Colonic mucosa (tissue), 4 donors: ENCODE results near the gene ATP8B4. TPM values are rescaled to one million over a fixed set of nuclear protein-coding genes. Genes with fewer than 3 reads are reported as not detected.

Experiments
- DNase-seq: peaks from one replicate; pipeline ENCODE4 v3.0.0-alpha.2; 2020
- H3K27ac ChIP-seq: fragments of 200-600 bp; one replicate; pipeline ENCODE4 v1.8.0; 2021
- H3K27me3 ChIP-seq: fragments of 200-600 bp; one replicate; pipeline ENCODE4 v1.8.0; 2021
- H3K36me3 ChIP-seq: fragments of 200-600 bp; one replicate; pipeline ENCODE4 v1.8.0; 2021
- H3K4me1 ChIP-seq: fragments of 200-600 bp; one replicate; pipeline ENCODE4 v1.8.0; 2021; ENCODE audit warnings: mild to moderate bottlenecking
- H3K4me3 ChIP-seq: fragments of 200-600 bp; one replicate; pipeline ENCODE4 v1.8.0; 2021
- H3K9ac ChIP-seq, 2 donors: one replicate each; pipeline ENCODE4 v1.7.0; 2013; ENCODE audit warnings: control low read depth in 2 of 2, low read depth in 2 of 2, low read length in 2 of 2
- H3K9me3 ChIP-seq: fragments of 200-600 bp; one replicate; pipeline ENCODE4 v1.8.0; 2021
- CTCF ChIP-seq: fragments of 200-600 bp; IDR thresholded peaks from one replicate; pipeline ENCODE4 v1.8.0; 2022; ENCODE audit warnings: antibody characterized with exemption, mild to moderate bottlenecking
- intact Hi-C: fragments of 100-400 bp; cut with DNase I; formaldehyde crosslinking; loops from one replicate; pipeline ENCODE4 v1.14.1; 2022
- total RNA-seq, 2 donors: library from RNA; stranded (reverse); fragmentation: NEBNext Ultra II Directional in 1 of 2; extraction: Animal tissue kit (Norgen Biotek cat#: 25700) in 1 of 2; gene quantifications; one replicate each; pipeline ENCODE4 v1.2.1, GENCODE V29; 2021
- donor health status: healthy.
- donor health status: DM: no; HTN: no; CAD: no.
- donor health status: DM: no; HTN: no; CAD: no.

The ATP8B4 gene
- total RNA-seq, 2 donors from 2014 or later, result 2.7 to 3.0 TPM

GRCh38 chr15:49844390-49844789, 274.6 kb downstream of the ATP8B4 start:
- Histone ChIP-seq H3K4me1 (peaks cover 11% of the 10 kb centered on the region), H3K4me3 (no peak overlapping the region), H3K27me3 (no peaks in the 10 kb centered on the region), H3K36me3 (no peaks in the 10 kb centered on the region), H3K9ac (no peak overlapping the region), H3K27ac (no peak overlapping the region), H3K9me3 (no peaks in the 10 kb centered on the region)
- no peak for TF ChIP-seq CTCF
- DNase-seq, result peak; percentile 75
- intact Hi-C loops, result no loop called here

- no peak overlapping the region for H3K27ac ChIP-seq
- DNase-seq, result peak; percentile 33
- no peaks in the 10 kb centered on the region for H3K27me3 ChIP-seq
- H3K9ac ChIP-seq, result no peak overlapping the region
- no peaks in the 10 kb centered on the region for H3K9me3 ChIP-seq
- peaks cover 11% of the 10 kb centered on the region for H3K4me1 ChIP-seq
- no peak overlapping the region for H3K4me3 ChIP-seq
- intact Hi-C loops, result no loop called here
- no peak for TF ChIP-seq CTCF
- no peaks in the 10 kb centered on the region for H3K36me3 ChIP-seq
Measured at GRCh38 chr15:49843725-49844124, 275.3 kb downstream of the ATP8B4 start.

GRCh38 chr15:49842031-49842730, 276.9 kb downstream of the ATP8B4 start:
- no peak overlapping the region for H3K27ac ChIP-seq
- TF ChIP-seq CTCF, result no peak
- H3K4me3 ChIP-seq, result no peak overlapping the region
- peaks cover 11% of the 10 kb centered on the region for H3K4me1 ChIP-seq
- intact Hi-C loops, result no loop called here
- H3K27me3 ChIP-seq, result no peaks in the 10 kb centered on the region
- DNase-seq, result no peak
- H3K36me3 ChIP-seq, result no peaks in the 10 kb centered on the region
- no peaks in the 10 kb centered on the region for H3K9me3 ChIP-seq
- H3K9ac ChIP-seq, result no peak overlapping the region

GRCh38 chr15:49832511-49832910, 286.5 kb downstream of the ATP8B4 start:
- intact Hi-C loops, result no loop called here
- Histone ChIP-seq H3K4me1 (no peaks in the 10 kb centered on the region), H3K4me3 (no peak overlapping the region), H3K27me3 (no peaks in the 10 kb centered on the region), H3K36me3 (no peaks in the 10 kb centered on the region), H3K9ac (peak overlapping the region in 1 of 2 donors; percentile 35), H3K27ac (no peak overlapping the region), H3K9me3 (no peaks in the 10 kb centered on the region)
- peak; percentile 68 for DNase-seq
- peak; percentile 45 for TF ChIP-seq CTCF

DNA sequence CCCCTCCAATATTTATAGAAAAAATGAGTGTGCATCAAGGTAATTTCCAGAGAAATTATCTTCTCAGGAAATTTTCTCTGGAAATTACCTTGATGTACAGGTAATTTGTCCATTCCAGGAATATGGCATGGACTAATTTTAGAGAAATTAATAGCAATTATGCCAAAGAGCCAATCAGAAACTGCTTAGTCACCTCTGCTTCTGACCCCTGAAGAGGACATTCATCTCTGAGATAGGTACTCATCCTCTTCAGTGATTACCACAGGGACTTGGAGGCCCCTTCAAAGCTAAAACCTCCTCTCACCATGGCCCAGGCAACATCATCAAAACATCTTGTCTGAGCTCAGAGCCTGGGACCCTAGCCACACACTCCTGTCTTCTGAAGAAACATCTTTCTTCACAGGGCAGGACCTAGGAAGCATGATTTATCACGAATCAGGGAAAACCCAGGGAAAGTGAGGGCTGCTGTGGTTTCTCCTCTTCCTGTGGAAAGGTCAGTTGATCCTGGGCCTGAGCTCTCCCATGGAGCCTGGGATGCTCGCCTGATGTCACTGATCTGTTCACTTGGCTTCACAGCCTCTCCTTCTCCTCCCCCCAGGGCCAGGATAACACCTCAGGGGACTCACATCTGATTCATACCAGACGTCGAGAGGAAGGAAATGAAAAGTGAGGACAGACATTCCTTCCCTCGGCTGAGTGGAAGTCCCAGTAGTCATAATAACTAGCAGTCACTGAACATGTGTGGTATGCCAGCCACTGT, 287.6 kb downstream of the ATP8B4 start:
- Histone ChIP-seq H3K4me3 (no peak overlapping the region), H3K27me3 (no peaks in the 10 kb centered on the region), H3K9me3 (no peaks in the 10 kb centered on the region), H3K9ac (no peak overlapping the region), H3K4me1 (no peaks in the 10 kb centered on the region), H3K27ac (no peak overlapping the region), H3K36me3 (no peaks in the 10 kb centered on the region)
- no peak for TF ChIP-seq CTCF
- DNase-seq, result no peak
- intact Hi-C loops, result no loop called here
